LNCAP (cell line): Measurements from ENCODE around the gene SLC35F6.

ENCODE experiments used
- CTCF ChIP-seq: fragments of 450-650 bp; IDR thresholded peaks from 2 replicates; pipeline ENCODE4 v1.5.1; 2017; ENCODE audit warnings: mild to moderate bottlenecking

Gene SLC35F6

GRCh38 chr2:26754972-26755670 lies 9.0 kb upstream of the SLC35F6 start:
- TF ChIP-seq CTCF = no peak

- no peak for TF ChIP-seq CTCF
Measured at GRCh38 chr2:26756337-26756736, 7.7 kb upstream of the SLC35F6 start.

DNA sequence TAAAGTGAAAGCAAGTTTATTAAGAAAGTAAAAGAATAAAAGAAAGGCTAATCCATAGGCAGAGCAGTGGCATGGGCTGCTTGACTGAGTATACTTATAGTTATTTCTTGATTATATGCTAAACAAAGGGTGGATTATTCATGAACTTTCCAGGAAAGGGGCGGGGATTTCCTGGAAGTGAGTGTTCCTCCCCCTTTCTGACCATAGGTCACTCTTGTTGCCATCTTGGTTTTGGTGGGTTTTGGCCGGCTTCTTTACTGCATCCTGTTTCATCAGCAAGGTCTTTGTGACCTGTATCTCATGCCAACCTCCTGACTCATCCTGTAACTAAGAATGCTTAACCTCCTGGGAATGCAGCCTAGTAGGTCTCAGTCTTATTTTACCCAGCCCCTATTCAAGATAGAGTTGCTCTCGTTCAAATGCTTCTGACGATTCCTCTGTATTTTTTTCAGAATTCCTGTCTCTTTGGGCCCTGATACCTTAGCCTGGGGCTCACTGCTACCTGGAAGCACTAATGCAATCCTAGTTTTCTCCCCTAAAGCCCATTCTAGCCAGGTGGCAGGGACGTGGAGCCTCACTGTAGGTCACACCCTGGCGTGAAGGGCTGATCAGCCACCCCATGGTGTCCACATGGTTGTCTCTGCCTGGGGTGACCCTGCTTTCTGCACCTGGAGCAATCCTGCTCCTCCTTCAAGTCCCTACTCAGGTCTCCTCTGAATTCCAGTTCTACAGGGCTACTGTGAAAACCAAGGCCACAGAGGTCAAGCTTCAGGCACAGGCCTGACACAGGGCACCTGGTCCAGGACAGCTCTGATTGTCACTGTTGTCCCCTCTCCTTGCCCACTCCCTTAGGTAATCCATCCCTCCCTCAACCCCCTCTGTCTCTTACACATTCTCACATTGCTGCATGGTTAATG lies 6.0 kb upstream of the SLC35F6 start:
- TF ChIP-seq CTCF = no peak

DNA sequence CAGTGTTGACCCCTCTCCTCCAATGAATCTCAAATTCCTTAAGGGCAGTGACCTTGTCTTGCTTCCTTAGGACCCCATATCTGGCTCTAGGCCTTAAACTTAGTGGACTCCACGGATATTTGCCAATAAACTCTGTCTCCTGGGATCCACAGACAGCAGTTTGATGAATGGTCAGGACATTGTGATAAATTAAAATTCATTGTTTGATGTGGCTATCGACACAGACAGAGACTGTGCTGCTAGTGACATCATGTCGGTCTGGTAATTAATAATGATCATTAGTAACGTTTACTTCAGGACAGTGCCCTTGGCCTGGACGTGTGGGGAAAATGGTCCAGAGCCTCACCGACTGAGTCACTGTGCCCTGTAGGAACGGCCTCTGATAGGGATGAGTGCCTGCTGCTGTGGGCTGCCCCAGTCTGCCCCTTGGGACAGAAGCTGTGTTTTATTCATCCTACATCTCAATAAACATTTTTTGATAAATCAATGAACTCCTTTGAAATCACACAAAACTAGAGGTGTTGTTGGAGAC lies 5.2 kb upstream of the SLC35F6 start:
- TF ChIP-seq CTCF = no peak

DNA sequence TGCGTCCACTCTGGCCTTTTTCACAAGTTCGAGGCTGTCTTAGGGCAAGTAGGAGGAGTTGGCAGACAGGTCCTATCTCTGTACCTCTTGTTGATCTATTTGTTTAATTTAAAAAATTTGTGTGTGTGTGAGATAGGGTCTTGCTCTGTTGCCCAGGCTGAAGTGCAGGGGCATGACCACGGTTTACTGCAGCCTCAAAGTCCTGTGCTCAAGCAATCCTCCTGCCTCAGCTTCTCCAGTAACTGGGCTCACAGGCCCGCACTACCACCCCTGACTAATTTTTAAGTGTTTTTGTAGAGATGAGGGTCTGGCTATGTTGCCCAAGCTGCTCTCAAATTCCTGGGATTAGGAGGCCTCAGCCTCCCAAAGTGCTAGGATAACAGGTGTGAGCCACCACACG lies 4.2 kb upstream of the SLC35F6 start:
- TF ChIP-seq CTCF = no peak

DNA sequence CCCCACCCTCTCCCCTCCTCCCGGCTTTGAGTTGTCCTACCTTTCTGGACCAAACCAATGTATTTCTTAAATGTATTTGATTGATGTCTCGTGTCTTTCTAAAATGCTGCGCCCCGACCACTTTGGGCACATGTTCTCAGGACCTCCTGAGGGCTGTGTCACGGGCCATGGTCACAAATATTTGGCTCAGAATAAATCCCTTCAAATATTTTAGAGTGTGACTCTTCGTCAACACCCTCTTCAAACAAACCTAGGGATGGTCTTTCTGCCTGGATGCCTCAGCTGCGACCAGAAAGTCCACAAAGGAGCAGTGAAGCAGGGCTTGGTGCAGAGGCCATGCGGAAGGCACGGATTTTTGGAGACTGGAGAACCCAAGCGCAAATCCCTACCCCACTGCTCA lies 1.1 kb upstream of the SLC35F6 start:
- TF ChIP-seq CTCF = no peak

DNA sequence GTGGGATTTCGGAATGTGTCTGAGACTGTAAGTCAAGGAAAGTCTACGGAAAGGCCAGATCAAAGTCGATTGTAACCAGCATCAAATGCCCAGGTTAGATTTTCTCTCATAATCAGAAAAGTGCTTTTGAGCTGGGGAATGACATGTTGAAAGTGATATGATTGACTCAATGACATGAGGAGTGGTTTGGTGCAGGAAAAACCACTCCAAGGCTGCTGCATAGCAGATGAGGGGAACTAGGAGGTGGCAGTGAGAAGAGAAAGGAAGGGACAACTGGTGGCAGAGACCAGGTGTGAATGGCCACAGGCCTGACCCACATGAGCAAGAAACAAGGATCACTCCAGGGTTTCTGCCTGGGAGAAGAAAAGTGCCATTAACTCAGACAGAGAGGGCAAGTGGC lies 822 bp downstream of the SLC35F6 start:
- no peak for TF ChIP-seq CTCF
